Lower lobe of right lung (tissue), 2 donors: ENCODE results near the gene ANKS1B. TPM values are rescaled to one million over a fixed set of nuclear protein-coding genes. Genes with fewer than 3 reads are reported as not detected.

ENCODE experiments used
- ATAC-seq, 2 donors: fragments of 200-7000 bp; cut with Tn5 transposase; one replicate each; pipeline ENCODE4 v1.9.1; 2020 to 2022; ENCODE audit warnings: mild to moderate bottlenecking in 2 of 2, moderate library complexity in 2 of 2
- DNase-seq: peaks from one replicate; pipeline ENCODE4 v3.0.0-alpha.2; 2020
- H3K27ac ChIP-seq: fragments of 200-600 bp; one replicate; pipeline ENCODE4 v1.8.0; 2022
- H3K27me3 ChIP-seq: fragments of 200-600 bp; one replicate; pipeline ENCODE4 v1.8.0; 2022; ENCODE audit warnings: low read depth
- H3K36me3 ChIP-seq: fragments of 200-600 bp; one replicate; pipeline ENCODE4 v1.8.0; 2022; ENCODE audit warnings: mild to moderate bottlenecking
- H3K4me1 ChIP-seq: fragments of 200-600 bp; one replicate; pipeline ENCODE4 v1.8.0; 2022
- H3K4me3 ChIP-seq: fragments of 200-600 bp; one replicate; pipeline ENCODE4 v1.8.0; 2022; ENCODE audit warnings: mild to moderate bottlenecking
- H3K9me3 ChIP-seq: fragments of 200-600 bp; one replicate; pipeline ENCODE4 v1.8.0; 2022
- intact Hi-C: fragments of 100-400 bp; cut with DNase I; formaldehyde crosslinking; loops from one replicate; pipeline ENCODE4 v1.11.0; 2022
- total RNA-seq: library from RNA; stranded (reverse); fragmentation: NEBNext Ultra II Directional; extraction: Animal tissue kit (Norgen Biotek cat#: 25700); gene quantifications from one replicate; pipeline ENCODE4 v1.2.1, GENCODE V29; 2021
- TF ChIP-seq, protein P1 (sequence below): fragments of 200-600 bp; IDR thresholded peaks from one replicate; pipeline ENCODE4 v1.8.0; 2022; ENCODE audit warnings: antibody characterized with exemption, mild to moderate bottlenecking
- donor health status: DM: no; HTN: yes; CAD: no; lungs with severe emphysema.

Gene ANKS1B
- total RNA-seq, 1 donor from 2014 or later: 4.0 TPM

DNA sequence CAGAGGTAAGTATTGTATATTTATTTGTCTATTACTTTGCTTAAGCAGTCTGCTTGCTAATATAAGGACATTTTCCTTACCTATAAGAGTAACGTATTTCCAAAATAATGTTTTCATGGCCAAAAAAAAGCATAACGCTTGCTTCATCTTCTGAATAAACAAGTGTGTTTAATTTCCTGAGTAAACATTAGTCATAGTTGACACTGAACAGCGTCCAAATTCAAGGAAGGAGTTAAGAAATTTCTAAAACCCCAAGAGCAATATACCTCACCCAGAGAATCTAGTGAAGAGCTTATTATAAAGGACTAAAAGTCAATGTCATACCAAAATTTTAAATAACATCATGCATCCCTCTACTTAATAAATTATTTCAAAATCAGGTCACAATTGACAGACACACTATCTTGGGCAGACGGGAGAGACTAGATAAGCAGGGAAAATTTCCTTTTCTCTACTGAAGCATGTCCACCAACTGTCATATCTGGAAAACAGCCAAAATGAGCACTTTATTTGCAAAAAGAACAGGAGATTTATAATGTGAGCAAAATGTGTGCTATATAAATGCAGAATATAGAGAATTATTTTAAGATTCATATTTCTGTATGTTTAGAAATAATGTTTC, 25.1 kb downstream of the ANKS1B start:
- intact Hi-C loops: no loop called here
- ATAC-seq: peak in 1 of 2 donors; percentile 53
- no peak overlapping the region for H3K27ac ChIP-seq
- H3K27me3 ChIP-seq: no peaks in the 10 kb centered on the region
- TF ChIP-seq, protein P1, sequence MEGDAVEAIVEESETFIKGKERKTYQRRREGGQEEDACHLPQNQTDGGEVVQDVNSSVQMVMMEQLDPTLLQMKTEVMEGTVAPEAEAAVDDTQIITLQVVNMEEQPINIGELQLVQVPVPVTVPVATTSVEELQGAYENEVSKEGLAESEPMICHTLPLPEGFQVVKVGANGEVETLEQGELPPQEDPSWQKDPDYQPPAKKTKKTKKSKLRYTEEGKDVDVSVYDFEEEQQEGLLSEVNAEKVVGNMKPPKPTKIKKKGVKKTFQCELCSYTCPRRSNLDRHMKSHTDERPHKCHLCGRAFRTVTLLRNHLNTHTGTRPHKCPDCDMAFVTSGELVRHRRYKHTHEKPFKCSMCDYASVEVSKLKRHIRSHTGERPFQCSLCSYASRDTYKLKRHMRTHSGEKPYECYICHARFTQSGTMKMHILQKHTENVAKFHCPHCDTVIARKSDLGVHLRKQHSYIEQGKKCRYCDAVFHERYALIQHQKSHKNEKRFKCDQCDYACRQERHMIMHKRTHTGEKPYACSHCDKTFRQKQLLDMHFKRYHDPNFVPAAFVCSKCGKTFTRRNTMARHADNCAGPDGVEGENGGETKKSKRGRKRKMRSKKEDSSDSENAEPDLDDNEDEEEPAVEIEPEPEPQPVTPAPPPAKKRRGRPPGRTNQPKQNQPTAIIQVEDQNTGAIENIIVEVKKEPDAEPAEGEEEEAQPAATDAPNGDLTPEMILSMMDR: no peak
- H3K4me1 ChIP-seq: no peaks in the 10 kb centered on the region
- no peaks in the 10 kb centered on the region for H3K36me3 ChIP-seq
- H3K9me3 ChIP-seq: no peaks in the 10 kb centered on the region
- DNase-seq: no peak
- H3K4me3 ChIP-seq: no peak overlapping the region

DNA sequence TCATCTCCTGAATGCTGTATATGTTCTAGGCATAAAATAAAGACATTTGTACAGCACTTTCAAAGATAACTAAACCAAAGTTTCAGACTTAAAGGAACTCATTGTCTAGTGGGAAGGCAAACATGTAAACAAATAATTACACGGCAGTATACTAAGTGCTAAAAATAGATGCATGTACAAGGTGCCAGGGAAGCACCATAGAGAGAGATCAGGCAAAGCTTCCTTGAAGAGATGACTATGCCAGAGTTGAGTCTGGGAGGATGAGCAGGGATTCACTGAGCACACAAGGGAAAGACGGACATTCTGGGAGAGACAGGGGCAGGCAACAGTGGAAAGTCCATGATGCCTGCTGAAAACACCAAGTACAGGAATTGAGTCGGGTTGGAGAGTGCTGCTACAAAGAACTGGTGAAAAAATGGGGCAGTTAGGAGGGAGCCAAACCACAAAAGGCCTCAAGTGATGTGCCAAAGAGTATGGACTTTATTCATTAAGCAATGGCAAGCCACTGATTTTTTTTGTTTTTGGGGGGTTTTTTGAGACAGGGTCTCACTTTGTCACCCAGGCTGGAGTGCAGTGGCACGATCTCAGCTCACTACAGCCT, 26.8 kb downstream of the ANKS1B start:
- no peaks in the 10 kb centered on the region for H3K4me1 ChIP-seq
- ATAC-seq: no peak
- H3K4me3 ChIP-seq: no peak overlapping the region
- TF ChIP-seq, protein P1: no peak
- no peak overlapping the region for H3K27ac ChIP-seq
- no peaks in the 10 kb centered on the region for H3K9me3 ChIP-seq
- DNase-seq: no peak
- no peaks in the 10 kb centered on the region for H3K36me3 ChIP-seq
- no peaks in the 10 kb centered on the region for H3K27me3 ChIP-seq
- intact Hi-C loops: no loop called here

DNA sequence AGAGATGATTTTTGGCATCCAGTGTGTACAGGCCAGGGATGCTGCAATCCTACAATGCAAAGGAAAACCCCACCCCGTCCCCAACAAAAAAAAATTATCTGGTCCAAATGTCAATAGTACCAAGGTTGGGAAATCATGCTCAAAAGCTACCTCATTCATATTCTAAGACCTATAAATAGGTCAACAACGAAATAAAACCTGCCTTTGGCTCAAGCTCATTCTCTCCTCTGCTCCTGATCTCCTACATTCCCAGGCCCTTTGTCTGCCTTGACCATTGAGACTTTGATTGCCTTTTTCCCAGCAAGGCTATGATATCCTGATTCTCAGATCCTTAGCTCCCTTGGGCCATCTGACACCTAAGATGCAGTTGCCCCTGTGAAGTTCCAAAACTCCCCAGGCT, 30.0 kb downstream of the ANKS1B start:
- ATAC-seq (no peak), DNase-seq (no peak)
- no peak overlapping the region for H3K27ac ChIP-seq
- TF ChIP-seq, protein P1: no peak
- intact Hi-C loops: no loop called here
- no peaks in the 10 kb centered on the region for H3K27me3 ChIP-seq
- no peaks in the 10 kb centered on the region for H3K36me3 ChIP-seq
- H3K9me3 ChIP-seq: no peaks in the 10 kb centered on the region
- no peaks in the 10 kb centered on the region for H3K4me1 ChIP-seq
- H3K4me3 ChIP-seq: no peak overlapping the region

DNA sequence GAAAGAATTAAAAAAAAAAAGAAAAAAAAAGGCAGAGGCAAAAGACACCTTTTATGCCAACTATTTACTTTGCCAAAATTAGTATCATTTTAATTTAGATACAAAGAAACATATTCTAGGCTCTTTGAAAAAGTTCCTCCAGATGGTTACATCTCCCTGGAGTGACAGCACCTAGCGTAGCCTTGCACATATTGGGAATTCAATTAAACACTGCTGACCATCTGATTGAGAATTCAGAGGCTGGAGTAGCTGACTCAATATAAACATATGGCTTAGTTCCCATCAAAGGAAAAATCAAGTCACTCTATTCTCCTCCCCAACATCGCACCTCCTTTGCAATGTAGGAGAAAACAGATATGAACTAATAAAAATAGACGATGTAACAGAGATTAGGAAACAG, 36.4 kb downstream of the ANKS1B start:
- H3K36me3 ChIP-seq: no peaks in the 10 kb centered on the region
- TF ChIP-seq, protein P1: no peak
- H3K27ac ChIP-seq: no peak overlapping the region
- no peak for DNase-seq
- ATAC-seq: no peak
- H3K4me3 ChIP-seq: no peak overlapping the region
- no peaks in the 10 kb centered on the region for H3K9me3 ChIP-seq
- no peaks in the 10 kb centered on the region for H3K4me1 ChIP-seq
- H3K27me3 ChIP-seq: no peaks in the 10 kb centered on the region
- intact Hi-C loops: no loop called here

DNA sequence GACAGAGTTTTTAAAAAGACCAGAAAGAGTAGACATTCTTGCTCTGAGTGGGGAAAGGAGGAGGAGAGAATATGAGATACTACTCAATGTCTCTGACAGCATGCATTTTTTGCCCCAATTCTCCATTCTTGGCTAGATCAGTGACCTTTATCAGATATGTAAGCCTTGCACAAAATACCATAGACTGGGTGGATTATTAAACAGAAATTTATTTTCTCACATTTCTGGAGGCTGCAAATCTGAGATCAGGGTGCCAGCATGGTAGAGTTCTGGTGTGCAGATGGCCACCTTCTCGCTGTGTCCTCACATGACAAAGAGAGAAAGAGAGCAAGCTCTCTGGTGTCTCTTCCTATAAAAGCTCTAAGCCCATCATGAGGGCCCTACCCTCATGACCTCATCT, 38.6 kb downstream of the ANKS1B start:
- ATAC-seq (no peak), DNase-seq (no peak)
- Histone ChIP-seq H3K27me3 (no peaks in the 10 kb centered on the region), H3K36me3 (no peaks in the 10 kb centered on the region), H3K4me3 (no peak overlapping the region), H3K9me3 (no peaks in the 10 kb centered on the region), H3K27ac (no peak overlapping the region), H3K4me1 (no peaks in the 10 kb centered on the region)
- TF ChIP-seq, protein P1: no peak
- intact Hi-C loops: no loop called here
